HG02642 (cell line): ENCODE data around the gene RIIAD1.
A peak's percentile ranks its signal among the peaks of the same experiment; 100 is the strongest.

Experiments
- ATAC-seq: cut with Tn5 transposase; IDR thresholded peaks from one replicate; pipeline ENCODE4 v1.9.1; 2021; ENCODE audit warnings: mild to moderate bottlenecking; ENCODE audit not compliant: unreplicated experiment, poor library complexity

Gene RIIAD1

GRCh38 chr1:151710187-151710840 is 11.0 kb upstream of the RIIAD1 start:
- ATAC-seq = no peak

DNA sequence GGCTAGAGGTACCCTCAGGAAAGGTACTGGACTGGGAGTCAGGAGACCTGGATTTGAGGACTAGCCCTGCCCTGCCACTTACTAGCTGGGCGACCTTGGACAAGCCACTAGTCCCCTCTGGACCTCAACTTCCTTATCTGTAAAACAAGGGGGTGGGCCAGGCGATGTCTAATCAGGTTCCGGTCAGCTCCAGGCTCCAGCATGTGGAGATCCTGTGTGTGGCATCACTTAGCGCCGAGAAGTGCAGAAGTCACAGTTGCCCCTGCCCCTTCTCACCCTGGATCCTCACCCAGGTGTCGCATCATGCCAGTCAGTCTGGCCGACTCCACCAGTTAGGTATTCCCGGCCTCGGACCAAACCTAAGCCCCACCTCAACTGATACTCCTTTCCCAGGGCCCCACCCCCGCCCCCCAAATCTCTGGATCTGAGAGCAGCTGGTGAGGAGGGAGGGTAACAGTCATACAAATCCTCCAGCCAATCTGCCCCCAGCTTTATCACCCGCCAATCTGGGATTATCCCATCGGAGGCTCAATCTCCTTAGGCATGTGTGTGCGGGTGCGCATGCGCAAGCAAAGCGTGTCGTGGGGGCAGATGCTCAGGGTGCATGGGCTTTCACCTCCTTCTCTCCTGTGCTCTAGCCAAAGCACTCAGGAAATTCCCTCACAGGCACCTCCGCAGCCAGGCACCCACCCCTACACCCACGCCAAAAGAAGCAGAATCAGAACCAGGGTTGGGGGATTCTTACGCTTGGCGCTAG is 10.1 kb upstream of the RIIAD1 start:
- ATAC-seq = no peak

GRCh38 chr1:151711951-151712350 is 9.4 kb upstream of the RIIAD1 start:
- ATAC-seq = no peak

DNA sequence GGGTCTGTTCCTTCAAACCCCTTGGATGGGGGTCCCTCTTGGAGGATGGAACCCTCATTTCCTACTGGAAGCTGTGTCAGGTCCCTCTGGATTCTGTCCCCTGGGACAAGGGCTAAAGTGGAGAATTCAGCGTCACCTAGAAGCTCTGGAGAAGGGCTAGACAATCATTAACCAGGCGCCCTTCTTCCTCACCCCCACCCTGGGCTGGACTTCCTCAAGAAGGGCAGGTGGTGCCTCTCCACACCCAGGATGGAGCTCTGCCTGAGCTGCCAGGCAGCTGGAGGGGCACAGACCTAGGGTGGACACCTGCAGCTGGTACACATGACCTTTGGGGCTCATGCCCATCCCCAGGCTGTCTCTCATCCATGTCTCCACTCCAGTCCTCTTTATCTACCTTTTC is 8.3 kb upstream of the RIIAD1 start:
- ATAC-seq = no peak

- ATAC-seq = no peak
These were observed 7.4 kb upstream of the RIIAD1 start for GRCh38 chr1:151713874-151714273.

GRCh38 chr1:151714820-151715725 is 6.2 kb upstream of the RIIAD1 start:
- ATAC-seq = no peak

DNA sequence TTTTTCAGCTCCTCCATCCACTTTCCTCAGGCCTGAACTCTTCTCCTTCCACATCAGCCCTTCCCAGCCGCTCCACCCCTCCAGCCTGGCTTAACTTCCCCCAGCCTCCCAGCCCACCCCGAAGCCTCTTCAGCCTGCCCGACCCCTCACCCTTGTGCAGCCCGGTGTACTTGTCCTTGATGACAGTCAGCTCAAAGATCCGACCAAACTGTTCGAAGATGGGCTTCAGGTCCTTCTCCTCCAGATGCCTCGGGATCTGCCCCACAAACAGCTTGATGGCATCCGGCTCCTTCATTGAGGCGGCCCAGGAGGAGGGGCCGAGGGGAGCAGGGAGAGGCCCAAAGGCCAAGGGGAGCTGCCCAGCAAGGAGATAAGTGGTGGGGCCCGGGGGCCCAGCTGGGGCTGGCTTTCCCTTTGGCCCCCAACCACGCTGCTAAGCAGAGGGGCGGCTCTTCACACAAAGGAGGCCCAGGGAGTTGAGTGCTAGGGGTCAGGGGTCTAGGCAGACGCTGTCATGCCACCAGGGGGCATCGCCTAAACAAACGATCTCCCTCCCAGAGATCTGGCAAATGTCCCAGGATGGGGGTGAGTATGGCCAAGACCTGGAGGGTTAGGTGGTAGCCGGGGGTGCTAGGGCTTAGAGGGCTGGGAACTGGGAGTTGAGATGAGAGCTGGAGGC is 5.5 kb upstream of the RIIAD1 start:
- no peak for ATAC-seq

DNA sequence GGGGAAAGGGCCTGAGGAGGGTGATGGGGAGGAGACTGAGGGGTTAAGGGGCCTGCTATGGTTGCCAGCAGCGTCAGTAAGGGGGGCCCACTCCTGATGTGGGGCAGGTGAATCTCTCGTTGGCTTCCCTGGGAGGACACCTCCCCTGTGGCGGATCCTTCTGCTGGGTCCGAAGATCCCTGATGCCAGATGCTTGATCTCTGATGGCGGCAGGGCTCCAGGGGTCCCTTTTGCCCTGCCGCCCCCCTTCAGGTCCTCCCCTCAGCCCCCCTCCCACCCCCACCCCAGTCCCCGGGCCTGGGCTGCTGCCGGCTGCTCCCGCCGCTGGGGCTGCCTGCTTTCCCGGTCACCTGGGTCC is 4.9 kb upstream of the RIIAD1 start:
- ATAC-seq = no peak

DNA sequence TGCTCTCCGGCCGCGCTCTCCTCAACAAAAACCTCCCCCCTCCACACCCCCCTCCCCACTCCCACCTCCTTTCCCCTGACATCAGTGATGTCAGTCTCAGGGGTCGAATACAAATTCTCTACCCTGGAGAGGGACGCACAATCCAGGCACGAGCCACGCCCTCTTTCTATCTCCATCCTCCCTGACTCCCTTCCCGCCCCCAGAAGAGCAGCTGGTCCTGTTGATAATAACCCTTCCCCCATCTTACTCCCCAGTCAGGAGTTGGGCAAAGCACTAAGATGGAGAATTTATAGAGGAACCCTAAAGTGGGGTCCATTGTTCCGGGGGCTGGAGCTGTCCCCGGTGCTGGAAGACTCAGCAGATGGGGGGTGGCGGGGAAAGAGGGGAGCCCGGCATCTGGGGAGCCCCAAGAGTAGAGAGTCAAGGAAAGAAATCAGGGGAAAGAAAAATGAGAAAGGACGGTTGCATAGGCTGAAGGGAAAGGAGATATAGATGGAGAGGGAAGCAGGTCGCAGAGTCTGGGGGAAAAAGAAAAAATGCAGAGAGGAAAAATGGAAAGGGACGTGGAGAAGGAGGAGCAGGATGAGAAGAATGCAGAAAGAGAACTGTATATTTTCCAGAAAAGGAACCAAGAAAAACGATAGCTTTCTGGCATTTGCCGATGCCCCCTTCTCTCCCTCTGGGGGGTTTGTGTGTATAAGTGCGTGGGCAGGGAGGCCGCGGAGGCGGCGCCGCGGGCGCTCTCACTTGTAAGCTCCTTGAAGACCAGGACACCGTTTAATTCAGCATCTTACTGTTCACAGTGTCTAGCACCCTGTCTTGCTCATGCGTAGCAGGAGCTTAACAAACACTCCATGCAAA is 4.3 kb upstream of the RIIAD1 start, which contains the start of gene CELF3:
CELF3 (minus strand) TSS at position 33 of the 861 bp plus-strand sequence. CDS start 783 bp downstream, outside the sequence.
- no peak for ATAC-seq

DNA sequence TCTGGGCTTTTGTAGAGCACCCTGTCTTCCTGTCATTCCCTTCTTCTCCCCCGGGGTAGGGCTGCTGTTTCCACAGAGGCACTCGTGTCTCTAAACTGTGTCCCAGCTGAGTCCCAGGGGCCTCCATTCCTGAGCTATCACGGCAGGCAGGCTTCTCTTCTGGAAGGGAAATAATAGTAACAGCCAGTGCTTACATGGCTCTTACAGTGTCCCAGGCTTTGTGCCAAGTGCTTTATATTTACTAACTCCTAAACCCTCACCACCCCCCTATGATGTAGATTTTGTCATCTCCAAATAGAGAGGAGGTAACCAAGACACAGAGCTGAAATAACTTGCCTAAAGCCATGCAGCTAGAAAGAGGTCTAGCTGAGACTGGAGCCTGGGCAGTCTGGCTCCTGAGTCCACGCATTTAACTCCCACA is 3.3 kb upstream of the RIIAD1 start:
- ATAC-seq = no peak

- no peak for ATAC-seq
These were observed 2.7 kb upstream of the RIIAD1 start for GRCh38 chr1:151718666-151719065.

GRCh38 chr1:151720125-151720524 is 1.2 kb upstream of the RIIAD1 start:
- no peak for ATAC-seq

- ATAC-seq = peak; percentile 57
These were observed 768 bp upstream of the RIIAD1 start for GRCh38 chr1:151720554-151720953.

DNA sequence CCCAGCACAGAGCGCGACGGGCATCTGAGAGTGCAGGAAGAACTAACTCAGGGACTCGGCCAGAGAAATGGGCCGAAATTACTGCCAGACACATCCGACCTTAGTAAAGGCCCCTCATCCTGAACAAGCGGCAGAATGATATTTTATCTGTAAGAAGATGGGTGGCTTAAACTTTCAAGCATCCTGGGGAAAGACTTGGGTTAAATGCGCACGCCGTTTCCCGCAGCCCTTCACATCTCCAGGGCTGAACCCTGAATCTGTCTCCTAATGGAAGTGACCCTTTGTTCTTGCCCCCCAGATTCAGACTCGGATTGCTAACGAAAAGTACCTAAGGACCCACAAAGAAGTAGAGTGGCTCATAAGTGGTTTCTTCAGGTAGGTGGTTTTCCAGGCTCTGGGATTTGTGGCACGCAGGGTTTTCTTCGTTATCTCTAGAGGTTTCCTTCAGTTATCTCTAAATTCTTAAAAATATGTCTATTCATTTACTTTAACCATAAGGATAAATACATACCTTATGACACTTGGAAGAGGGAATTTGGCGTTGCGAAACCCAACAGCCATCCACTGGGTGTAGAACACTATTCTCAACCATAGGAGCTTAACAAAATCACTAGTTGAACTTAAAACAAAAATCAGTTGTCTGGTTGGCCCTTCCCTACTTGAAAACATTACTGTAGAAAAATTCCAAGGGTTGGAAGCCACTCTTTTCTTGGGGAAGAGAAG is 627 bp downstream of the RIIAD1 start:
- no peak for ATAC-seq

DNA sequence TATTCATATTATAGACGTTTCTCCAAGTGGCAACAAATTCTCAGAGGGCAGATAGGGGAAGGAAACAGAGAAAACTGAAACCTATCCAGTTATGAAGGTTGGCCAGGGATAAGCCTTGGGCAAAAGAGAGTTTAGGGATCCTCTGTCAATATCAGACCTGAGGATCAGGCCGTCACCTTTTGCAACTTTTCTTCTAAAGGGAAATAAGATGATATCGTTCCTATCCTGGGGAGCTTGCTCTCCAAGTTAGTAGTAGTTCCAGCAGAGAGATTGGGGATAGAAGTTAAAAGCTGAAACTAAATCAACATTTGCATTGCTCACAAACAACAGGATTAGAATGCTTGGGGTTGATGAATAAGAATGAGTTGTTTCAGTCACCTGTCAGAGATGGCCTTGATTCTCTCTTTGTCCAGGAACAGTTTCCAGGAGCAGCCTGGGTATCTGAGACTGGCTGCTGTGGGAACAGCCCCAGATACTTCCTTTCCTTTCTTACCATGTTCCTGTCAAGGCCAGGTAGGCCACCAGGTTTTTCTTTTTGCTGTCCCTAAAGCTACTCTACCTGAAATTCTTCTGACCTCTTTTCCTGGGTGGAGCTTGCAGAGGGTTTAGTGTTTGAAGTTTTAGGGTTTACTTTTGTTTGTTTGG is 2.5 kb downstream of the RIIAD1 start:
- no peak for ATAC-seq

- ATAC-seq = no peak
These were observed 7.1 kb downstream of the RIIAD1 start for GRCh38 chr1:151728151-151729054.
